GM12874 (cell line): Measurements from ENCODE around the gene LPP.

Experiments
- CTCF ChIP-seq: IDR thresholded peaks from 2 replicates; pipeline ENCODE4 v1.5.1; 2011; ENCODE audit warnings: low read depth, mild to moderate bottlenecking, control low read depth, low read length, moderate library complexity; ENCODE audit not compliant: insufficient read depth

The LPP gene

GRCh38 chr3:188489639-188490405, 335.9 kb downstream of the LPP start:
- TF ChIP-seq CTCF = no peak

GRCh38 chr3:188490416-188490815, 336.5 kb downstream of the LPP start:
- TF ChIP-seq CTCF = no peak

GRCh38 chr3:188491276-188491687, 337.3 kb downstream of the LPP start:
- no peak for TF ChIP-seq CTCF

GRCh38 chr3:188496390-188496789, 342.4 kb downstream of the LPP start:
- no peak for TF ChIP-seq CTCF

GRCh38 chr3:188497021-188497420, 343.1 kb downstream of the LPP start:
- no peak for TF ChIP-seq CTCF

- no peak for TF ChIP-seq CTCF
These were observed 349.7 kb downstream of the LPP start for GRCh38 chr3:188503647-188504046.

GRCh38 chr3:188505151-188505550, 351.2 kb downstream of the LPP start:
- TF ChIP-seq CTCF = no peak
